Kidney (tissue), 14 donors: ENCODE results near the gene DUSP21. TPM values are rescaled to one million over a fixed set of nuclear protein-coding genes. Genes with fewer than 3 reads are reported as not detected.

Experiments used
- DNase-seq, 5 donors: peaks; one replicate each; pipeline ENCODE4 v3.0.0-alpha.2; 2013 to 2020
- FAIRE-seq: peaks from 2 replicates; lab custom pipeline; 2012; peaks lifted over from hg19 to GRCh38; lab: Jason Lieb, UNC
- H3K27ac ChIP-seq, 2 donors: one replicate each; pipeline ENCODE4 v1.7.0; 2013; ENCODE audit warnings: low read depth in 2 of 2, low read length in 2 of 2, inconsistent platforms in 1 of 2
- H3K27me3 ChIP-seq: one replicate; pipeline ENCODE4 v1.7.1; 2013; ENCODE audit warnings: low read length, inconsistent platforms; ENCODE audit not compliant: control insufficient read depth, insufficient read depth
- H3K36me3 ChIP-seq, 3 donors: one replicate each; pipeline versions ENCODE4 v1.7.0 to v1.7.1; 2013; ENCODE audit warnings: low read length in 3 of 3, control low read depth in 1 of 3, inconsistent platforms in 1 of 3; ENCODE audit not compliant: insufficient read depth in 3 of 3, control insufficient read depth in 2 of 3
- H3K4me1 ChIP-seq, 3 donors: one replicate each; pipeline versions ENCODE4 v1.7.0 to v1.7.1; 2013; ENCODE audit warnings: low read length in 3 of 3, inconsistent platforms in 1 of 3, low read depth in 1 of 3; ENCODE audit not compliant: control insufficient read depth in 2 of 3, insufficient read depth in 2 of 3
- H3K4me3 ChIP-seq, 3 donors: one replicate each; pipeline versions ENCODE4 v1.7.0 to v1.8.1; 2013; ENCODE audit warnings: low read length in 3 of 3, control low read depth in 1 of 3, inconsistent platforms in 1 of 3
- H3K9ac ChIP-seq, 3 donors: one replicate each; pipeline versions ENCODE4 v1.7.0 to v1.7.1; 2013; ENCODE audit warnings: low read length in 3 of 3, control low read depth in 1 of 3, inconsistent platforms in 1 of 3
- H3K9me3 ChIP-seq, 3 donors: one replicate each; pipeline versions ENCODE4 v1.7.0 to v1.7.1; 2013; ENCODE audit warnings: low read length in 3 of 3, control low read depth in 1 of 3, inconsistent platforms in 1 of 3; ENCODE audit not compliant: control insufficient read depth in 2 of 3, insufficient read depth in 1 of 3
- intact Hi-C: fragments of 100-400 bp; cut with DNase I; formaldehyde crosslinking; loops from one replicate; pipeline ENCODE4 v1.11.1; 2022
- polyA plus RNA-seq: library from polyadenylated mRNA; stranded (reverse); fragments of 350-450 nt; fragmentation: Illumina TruSeq; extraction: RNeasy Lipid Tissue Mini Kit (QIAGEN cat#74804); gene quantifications from one replicate; pipeline ENCODE4 v1.2.3, GENCODE V29; 2014; ENCODE audit warnings: low read depth, low replicate concordance; ENCODE audit not compliant: insufficient read depth
- total RNA-seq: library from RNA; stranded (reverse); fragmentation: NEBNext Ultra II Directional; extraction: Animal tissue kit (Norgen Biotek cat#: 25700); gene quantifications from one replicate; pipeline ENCODE4 v1.2.1, GENCODE V29; 2021
- TF ChIP-seq, protein P1 (sequence below): IDR thresholded peaks from 3 replicates; pipeline ENCODE4 v1.5.1; 2012; ENCODE audit warnings: mild to moderate bottlenecking, moderate library complexity, borderline replicate concordance; ENCODE audit not compliant: insufficient read depth; ENCODE audit errors: extremely low read depth
- donor health status: control.
- donor health status: control.
- donor health status: control.
- donor health status: control.
- donor health status: control.
- donor health status: DM: yes; HTN: yes; CAD: no.
- donor health status: Normal renal cell carcinoma (clear cell type).

The DUSP21 gene
- total and polyA plus RNA-seq, 2 donors from 2014 or later, result not detected

DNA sequence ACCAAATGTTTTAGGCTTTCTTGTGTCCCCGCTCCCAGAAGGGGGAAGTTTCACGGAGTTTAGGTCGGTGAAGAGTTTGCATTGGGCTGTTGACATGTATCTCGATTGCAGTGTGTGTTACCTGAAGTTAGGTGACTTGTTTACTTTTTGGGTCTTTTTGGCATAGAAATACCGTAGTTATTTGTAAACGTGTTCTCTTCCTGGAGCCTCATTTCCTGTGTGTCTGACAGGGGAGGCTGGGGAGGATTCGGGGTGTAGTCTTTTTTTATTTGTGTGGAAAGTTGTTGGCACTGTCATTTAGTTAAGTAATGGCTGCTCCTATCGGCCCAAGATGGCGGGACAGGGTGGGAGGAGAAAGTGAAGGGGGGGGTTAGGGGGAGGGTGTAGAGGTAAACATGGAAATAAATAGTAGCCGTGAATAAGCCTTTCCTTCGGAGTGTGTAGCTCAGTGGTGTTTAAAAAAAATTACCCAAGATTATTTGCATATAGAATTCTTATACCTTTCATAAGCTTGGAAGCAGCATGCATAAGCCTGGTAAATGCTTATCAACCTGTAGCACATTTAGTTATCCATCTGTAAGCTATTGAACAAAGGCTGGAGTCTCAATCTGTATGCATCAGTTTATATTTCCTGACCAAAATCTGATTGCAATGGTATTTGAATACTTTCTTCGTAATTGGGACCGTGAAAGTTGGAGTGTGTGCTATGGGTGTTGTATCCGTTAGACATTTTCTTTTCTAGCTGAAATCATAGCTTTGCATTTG lies 30.8 kb downstream of the DUSP21 start:
- no peak for FAIRE-seq

DNA sequence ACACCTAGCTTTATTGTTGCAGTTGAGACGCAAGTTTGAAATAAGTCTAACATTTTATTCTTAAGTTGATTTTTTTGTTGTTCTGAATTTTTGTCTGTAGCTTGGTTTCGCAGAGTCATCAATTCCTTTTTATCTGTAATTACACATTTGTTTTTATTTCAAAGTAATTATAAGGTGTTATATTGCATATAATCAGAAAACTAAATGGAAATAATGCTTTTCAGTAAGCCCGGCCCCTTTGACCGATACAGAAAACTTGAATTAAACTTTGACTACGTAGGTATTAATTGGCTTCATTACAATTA lies 31.3 kb downstream of the DUSP21 start:
- H3K36me3 ChIP-seq, result peaks cover 0 to 3% (median 0%) of the 10 kb centered on the region in 3 donors
- no peak overlapping the region for H3K27ac ChIP-seq
- peaks cover 0 to 12% (median 2%) of the 10 kb centered on the region in 3 donors for H3K4me1 ChIP-seq
- H3K27me3 ChIP-seq, result no peaks in the 10 kb centered on the region
- DNase-seq (no peak), FAIRE-seq (peak; percentile 86)
- peak overlapping the region; percentile 82 to 96 (median 92) for H3K4me3 ChIP-seq
- TF ChIP-seq, protein P1, sequence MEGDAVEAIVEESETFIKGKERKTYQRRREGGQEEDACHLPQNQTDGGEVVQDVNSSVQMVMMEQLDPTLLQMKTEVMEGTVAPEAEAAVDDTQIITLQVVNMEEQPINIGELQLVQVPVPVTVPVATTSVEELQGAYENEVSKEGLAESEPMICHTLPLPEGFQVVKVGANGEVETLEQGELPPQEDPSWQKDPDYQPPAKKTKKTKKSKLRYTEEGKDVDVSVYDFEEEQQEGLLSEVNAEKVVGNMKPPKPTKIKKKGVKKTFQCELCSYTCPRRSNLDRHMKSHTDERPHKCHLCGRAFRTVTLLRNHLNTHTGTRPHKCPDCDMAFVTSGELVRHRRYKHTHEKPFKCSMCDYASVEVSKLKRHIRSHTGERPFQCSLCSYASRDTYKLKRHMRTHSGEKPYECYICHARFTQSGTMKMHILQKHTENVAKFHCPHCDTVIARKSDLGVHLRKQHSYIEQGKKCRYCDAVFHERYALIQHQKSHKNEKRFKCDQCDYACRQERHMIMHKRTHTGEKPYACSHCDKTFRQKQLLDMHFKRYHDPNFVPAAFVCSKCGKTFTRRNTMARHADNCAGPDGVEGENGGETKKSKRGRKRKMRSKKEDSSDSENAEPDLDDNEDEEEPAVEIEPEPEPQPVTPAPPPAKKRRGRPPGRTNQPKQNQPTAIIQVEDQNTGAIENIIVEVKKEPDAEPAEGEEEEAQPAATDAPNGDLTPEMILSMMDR, result no peak
- H3K9me3 ChIP-seq, result no peaks in the 10 kb centered on the region
- intact Hi-C loops, result no loop called here
- H3K9ac ChIP-seq, result peak overlapping the region; percentile 48 to 94 (median 91)

More for the DNA sequence above, 30.8 kb downstream of the DUSP21 start:
- TF ChIP-seq, protein P1, result no peak
- no peaks in the 10 kb centered on the region for H3K9me3 ChIP-seq
- DNase-seq, result peak in 4 of 5 donors; percentile 38 to 77 (median 62)
- peaks cover 0 to 12% (median 2%) of the 10 kb centered on the region in 3 donors for H3K4me1 ChIP-seq
- H3K36me3 ChIP-seq, result peaks cover 0 to 3% (median 0%) of the 10 kb centered on the region in 3 donors
- peak overlapping the region; percentile 89 to 93 for H3K27ac ChIP-seq
- H3K27me3 ChIP-seq, result no peaks in the 10 kb centered on the region
- peak overlapping the region; percentile 77 to 94 (median 91) for H3K9ac ChIP-seq
- peak overlapping the region; percentile 82 to 96 (median 92) for H3K4me3 ChIP-seq
- intact Hi-C loops, result no loop called here

DNA sequence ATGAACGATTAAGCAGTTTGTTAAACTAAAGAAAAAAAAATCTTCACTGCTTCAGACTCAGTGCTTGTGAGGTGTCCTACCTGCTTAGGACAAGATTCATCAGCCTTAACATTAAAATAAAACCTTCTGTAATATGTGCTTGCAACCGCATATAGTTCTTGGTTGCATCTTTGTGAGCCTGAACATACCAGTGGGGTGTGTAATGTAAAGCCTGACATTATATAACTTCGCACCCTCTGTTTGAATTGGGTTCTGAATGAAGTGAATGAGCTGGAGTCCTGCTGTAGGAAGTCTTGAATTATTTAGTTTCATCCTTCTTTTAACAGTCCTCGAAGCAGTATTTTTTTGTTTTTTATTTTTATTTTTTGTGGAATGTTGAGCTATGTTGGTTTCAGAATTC lies 32.3 kb downstream of the DUSP21 start:
- no peak overlapping the region for H3K9ac ChIP-seq
- peaks cover 0 to 12% (median 2%) of the 10 kb centered on the region in 3 donors for H3K4me1 ChIP-seq
- FAIRE-seq (no peak), DNase-seq (peak in 1 of 5 donors; percentile 13)
- TF ChIP-seq, protein P1, result no peak
- H3K4me3 ChIP-seq, result peak overlapping the region; percentile 38 to 96 (median 82)
- peaks cover 0 to 3% (median 0%) of the 10 kb centered on the region in 3 donors for H3K36me3 ChIP-seq
- no peaks in the 10 kb centered on the region for H3K9me3 ChIP-seq
- no peak overlapping the region for H3K27ac ChIP-seq
- intact Hi-C loops, result no loop called here
- no peaks in the 10 kb centered on the region for H3K27me3 ChIP-seq
